Spleen (tissue), 11 donors: ENCODE measurements around the gene SLC37A2. TPM values are rescaled to one million over a fixed set of nuclear protein-coding genes. Genes with fewer than 3 reads are reported as not detected.
"Not testable (repeated sequence)": the region's sequence is repeated elsewhere in the genome, so short reads cannot be mapped to it uniquely, and the experiment has no call there.

ENCODE experiments used
- DNase-seq: peaks from one replicate; pipeline ENCODE4 v3.0.0-alpha.2; 2020
- H3K27ac ChIP-seq, 8 donors: fragments of 200-600 bp; sonication (generic) in 7 of 8; 1 replicate in 4 of 8; 2 replicates in 4 of 8; pipeline versions ENCODE4 v1.5.0 to v1.8.0; 2016 to 2021; ENCODE audit warnings: inconsistent platforms in 4 of 8, mild to moderate bottlenecking in 4 of 8, moderate library complexity in 1 of 8
- H3K27me3 ChIP-seq, 7 donors: fragments of 200-600 bp; sonication (generic) in 6 of 7; replicated peaks in 1 of 7; 1 replicate in 4 of 7; 2 replicates in 3 of 7; pipeline versions ENCODE4 v1.5.0 to v1.8.0; 2016 to 2021; ENCODE audit warnings: inconsistent platforms in 3 of 7, mild to moderate bottlenecking in 1 of 7
- H3K36me3 ChIP-seq, 6 donors: fragments of 200-600 bp; sonication (generic) in 5 of 6; 1 replicate in 4 of 6; 2 replicates in 2 of 6; pipeline versions ENCODE4 v1.5.0 to v1.8.0; 2016 to 2021; ENCODE audit warnings: inconsistent platforms in 2 of 6
- H3K4me1 ChIP-seq, 6 donors: fragments of 200-600 bp; sonication (generic) in 5 of 6; 1 replicate in 3 of 6; 2 replicates in 3 of 6; pipeline versions ENCODE4 v1.5.0 to v1.8.0; 2016 to 2021; ENCODE audit warnings: inconsistent platforms in 3 of 6
- H3K4me3 ChIP-seq, 8 donors: fragments of 200-600 bp; sonication (generic) in 7 of 8; 1 replicate in 4 of 8; 2 replicates in 4 of 8; pipeline versions ENCODE4 v1.5.0 to v1.8.0; 2016 to 2021; ENCODE audit warnings: inconsistent platforms in 4 of 8, mild to moderate bottlenecking in 4 of 8, moderate library complexity in 2 of 8
- H3K9me3 ChIP-seq, 8 donors: fragments of 200-600 bp; sonication (generic) in 7 of 8; 1 replicate in 4 of 8; 2 replicates in 4 of 8; pipeline versions ENCODE4 v1.5.0 to v1.8.0; 2016 to 2021; ENCODE audit warnings: inconsistent platforms in 4 of 8
- POLR2A ChIP-seq, 3 donors: fragments of 450-650 bp; IDR thresholded peaks; one replicate each; pipeline ENCODE4 v1.5.1; 2017; ENCODE audit warnings: antibody characterized with exemption in 3 of 3, mild to moderate bottlenecking in 1 of 3
- POLR2AphosphoS5 ChIP-seq, 3 donors: sonication (generic); formaldehyde crosslinking; IDR thresholded peaks; one replicate each; pipeline ENCODE4 v1.5.1; 2017; ENCODE audit warnings: antibody characterized with exemption in 3 of 3
- WGBS, 5 donors: extraction: QIAGEN DNeasy Blood & Tissue Kit in 3 of 5; methylation state at CpG; one replicate each; pipeline versions ENCODE4 v1.1.5 to v1.1.7; 2013 to 2018; 5-methylcytosine and 5-hydroxymethylcytosine counted together
- intact Hi-C: fragments of 100-400 bp; cut with DNase I; formaldehyde crosslinking; loops from one replicate; pipeline ENCODE4 v1.15.0; 2023; ENCODE audit warnings: low total_unique reads
- polyA plus RNA-seq, 3 donors: library from polyadenylated mRNA; stranded (reverse); fragments of 200-250 nt; gene quantifications; one replicate each; pipeline ENCODE4 v1.2.1, GENCODE V29; 2013
- total RNA-seq, 7 donors: library from RNA; depleted of rRNA in 3 of 7; stranded (reverse); fragments of >200 nt in 3 of 7; fragmentation: NEBNext Ultra II Directional in 4 of 7; extraction: Animal tissue kit (Norgen Biotek cat#: 25700) in 4 of 7; gene quantifications; one replicate each; pipeline versions ENCODE4 v1.1.0 to v1.2.1, GENCODE V29; 2016 to 2021
- TF ChIP-seq, protein P1 (sequence below), 11 experiments: fragments of 200-600 bp in 7 of 11; fragments of 450-650 bp in 4 of 11; sonication (generic) in 4 of 11; IDR thresholded peaks in 8 of 11; conservative IDR thresholded peaks in 3 of 11; 1 replicate in 7 of 11; 2 replicates in 4 of 11; pipeline versions ENCODE4 v1.4.0 to v1.8.0; 2016 to 2021; ENCODE audit warnings: antibody characterized with exemption in 11 of 11, inconsistent platforms in 4 of 11, mild to moderate bottlenecking in 1 of 11
- donor health status: healthy with polysubstance abuse.
- donor health status: DM: no; HTN: no; CAD: no; lungs with moderate emphysema.
- donor health status: DM: no; HTN: no; CAD: no.
- donor health status: Bipolar disorder and iron deficiency.
- donor health status: healthy.
- donor health status: DM: no; HTN: no; CAD: no.
- donor health status: DM: yes; HTN: yes; CAD: no.

The SLC37A2 gene
- total and polyA plus RNA-seq, 10 donors: 3.5 to 85.7 (median 48.2) TPM

DNA sequence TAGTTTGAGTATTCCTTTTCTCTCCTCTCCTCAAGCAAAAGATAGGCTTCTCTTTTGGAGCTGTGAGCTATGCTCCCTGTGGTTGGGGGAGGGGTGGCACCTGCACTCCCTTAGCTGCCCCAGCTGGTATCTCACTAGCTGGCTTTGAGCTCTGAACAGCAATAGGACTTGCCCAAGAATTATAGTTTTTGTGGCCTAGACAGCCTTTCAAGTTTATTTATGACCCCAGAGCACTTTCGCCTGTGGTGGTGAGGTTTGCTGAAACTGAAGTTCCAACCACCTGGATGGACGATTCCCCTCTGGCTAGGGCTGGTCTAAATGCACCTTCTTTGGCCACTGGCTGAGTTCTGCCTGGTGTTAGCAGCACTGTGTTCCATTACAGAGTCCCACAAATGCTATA is 37.1 kb upstream of the SLC37A2 start:
- 89 to 96% (median 93%) methylated on average over 2 of the region's 2 CpGs for WGBS, 5 donors
- H3K36me3 ChIP-seq: no peaks in the 10 kb centered on the region
- TF ChIP-seq, protein P1, sequence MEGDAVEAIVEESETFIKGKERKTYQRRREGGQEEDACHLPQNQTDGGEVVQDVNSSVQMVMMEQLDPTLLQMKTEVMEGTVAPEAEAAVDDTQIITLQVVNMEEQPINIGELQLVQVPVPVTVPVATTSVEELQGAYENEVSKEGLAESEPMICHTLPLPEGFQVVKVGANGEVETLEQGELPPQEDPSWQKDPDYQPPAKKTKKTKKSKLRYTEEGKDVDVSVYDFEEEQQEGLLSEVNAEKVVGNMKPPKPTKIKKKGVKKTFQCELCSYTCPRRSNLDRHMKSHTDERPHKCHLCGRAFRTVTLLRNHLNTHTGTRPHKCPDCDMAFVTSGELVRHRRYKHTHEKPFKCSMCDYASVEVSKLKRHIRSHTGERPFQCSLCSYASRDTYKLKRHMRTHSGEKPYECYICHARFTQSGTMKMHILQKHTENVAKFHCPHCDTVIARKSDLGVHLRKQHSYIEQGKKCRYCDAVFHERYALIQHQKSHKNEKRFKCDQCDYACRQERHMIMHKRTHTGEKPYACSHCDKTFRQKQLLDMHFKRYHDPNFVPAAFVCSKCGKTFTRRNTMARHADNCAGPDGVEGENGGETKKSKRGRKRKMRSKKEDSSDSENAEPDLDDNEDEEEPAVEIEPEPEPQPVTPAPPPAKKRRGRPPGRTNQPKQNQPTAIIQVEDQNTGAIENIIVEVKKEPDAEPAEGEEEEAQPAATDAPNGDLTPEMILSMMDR (IDR thresholded peaks at IDR 0.05 in 8 of 11, conservative IDR thresholded peaks at IDR 0.05 in 3 of 11): no peak
- TF ChIP-seq POLR2AphosphoS5 (IDR thresholded peaks at IDR 0.05): no peak
- no peak for TF ChIP-seq POLR2A (IDR thresholded peaks at IDR 0.05)
- no peak for DNase-seq
- no peak overlapping the region for H3K27ac ChIP-seq
- no peaks in the 10 kb centered on the region for H3K4me1 ChIP-seq
- H3K27me3 ChIP-seq: no peaks in the 10 kb centered on the region
- H3K4me3 ChIP-seq: no peak overlapping the region
- peaks cover 0 to 6% (median 0%) of the 10 kb centered on the region in 8 donors for H3K9me3 ChIP-seq
- intact Hi-C loops: no loop called here

GRCh38 chr11:125029431-125029830 is 33.7 kb upstream of the SLC37A2 start:
- peaks cover 0 to 25% (median 14%) of the 10 kb centered on the region in 8 donors for H3K9me3 ChIP-seq
- DNase-seq, H3K36me3 ChIP-seq, H3K4me3 ChIP-seq, H3K27me3 ChIP-seq, H3K27ac ChIP-seq, H3K4me1 ChIP-seq, intact Hi-C loops: not testable (repeated sequence)
- WGBS, 5 donors: 32 to 100% (median 85%) methylated on average over 1 of the region's 1 CpG

DNA sequence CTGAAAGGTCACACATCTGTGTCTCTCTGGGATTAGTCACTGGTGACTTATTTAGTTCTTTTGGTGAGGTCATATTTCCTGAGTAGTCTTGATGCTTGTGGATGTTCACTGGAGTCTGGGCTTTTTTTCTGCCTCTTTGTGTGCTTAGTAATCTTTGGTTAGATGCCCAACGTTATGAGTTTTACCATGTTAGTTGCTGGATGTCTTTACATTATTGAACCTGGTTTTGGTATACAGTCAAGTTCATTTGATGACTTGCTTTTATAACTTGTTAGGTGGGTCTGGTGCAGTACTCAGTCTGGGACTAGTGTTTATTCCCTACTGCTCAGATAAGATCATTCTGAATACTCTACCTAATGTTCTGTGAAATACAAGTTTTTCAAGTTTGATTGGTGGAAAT is 26.2 kb upstream of the SLC37A2 start:
- no peak for TF ChIP-seq POLR2AphosphoS5 (IDR thresholded peaks at IDR 0.05)
- Histone ChIP-seq H3K4me3 (no peak overlapping the region), H3K36me3 (peaks cover 0 to 5% (median 0%) of the 10 kb centered on the region in 6 donors), H3K9me3 (peaks cover 0 to 39% (median 22%) of the 10 kb centered on the region in 8 donors), H3K4me1 (no peaks in the 10 kb centered on the region), H3K27ac (no peak overlapping the region), H3K27me3 (no peaks in the 10 kb centered on the region)
- intact Hi-C loops: no loop called here
- WGBS, 5 donors: 61 to 92% (median 78%) methylated on average over 1 of the region's 1 CpG
- DNase-seq: no peak

DNA sequence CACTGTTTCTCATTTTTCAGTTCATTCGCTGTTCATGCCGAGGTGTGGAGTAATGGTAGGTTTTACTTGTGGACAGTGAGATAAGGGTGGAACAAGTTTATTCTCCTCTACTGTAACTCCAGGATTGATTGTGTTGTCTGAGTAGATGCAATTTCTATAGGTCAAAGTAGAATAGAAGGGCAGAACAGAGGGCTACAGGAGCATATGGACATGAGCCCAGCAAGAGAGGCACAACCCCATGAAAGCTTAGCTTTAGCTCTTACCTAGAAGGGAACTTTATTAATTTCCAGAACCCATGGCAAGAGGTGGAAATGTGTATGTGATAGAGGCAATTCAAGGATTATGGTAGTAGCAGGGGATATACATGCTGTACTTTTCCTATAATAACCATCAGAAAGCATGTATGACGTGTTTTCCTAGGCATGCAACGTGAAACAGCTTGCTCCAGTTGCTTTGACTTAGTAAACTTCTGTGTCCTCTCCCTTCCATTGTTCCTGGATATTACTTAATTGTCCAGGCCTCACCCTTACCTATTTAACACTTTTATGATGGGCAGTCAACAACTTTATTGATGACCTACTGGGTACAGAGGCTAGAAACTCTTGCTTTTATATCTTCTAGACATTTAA is 13.8 kb upstream of the SLC37A2 start:
- no peaks in the 10 kb centered on the region for H3K27me3 ChIP-seq
- TF ChIP-seq POLR2A (IDR thresholded peaks at IDR 0.05): no peak
- TF ChIP-seq, protein P1 (IDR thresholded peaks at IDR 0.05 in 8 of 11, conservative IDR thresholded peaks at IDR 0.05 in 3 of 11): no peak
- TF ChIP-seq POLR2AphosphoS5 (IDR thresholded peaks at IDR 0.05): no peak
- H3K36me3 ChIP-seq: no peaks in the 10 kb centered on the region
- H3K4me3 ChIP-seq: no peak overlapping the region
- peaks cover 0 to 19% (median 7%) of the 10 kb centered on the region in 8 donors for H3K9me3 ChIP-seq
- intact Hi-C loops: no loop called here
- DNase-seq: no peak
- 89 to 97% (median 93%) methylated on average over 4 of the region's 4 CpGs for WGBS, 5 donors
- no peak overlapping the region for H3K27ac ChIP-seq
- H3K4me1 ChIP-seq: no peaks in the 10 kb centered on the region

DNA sequence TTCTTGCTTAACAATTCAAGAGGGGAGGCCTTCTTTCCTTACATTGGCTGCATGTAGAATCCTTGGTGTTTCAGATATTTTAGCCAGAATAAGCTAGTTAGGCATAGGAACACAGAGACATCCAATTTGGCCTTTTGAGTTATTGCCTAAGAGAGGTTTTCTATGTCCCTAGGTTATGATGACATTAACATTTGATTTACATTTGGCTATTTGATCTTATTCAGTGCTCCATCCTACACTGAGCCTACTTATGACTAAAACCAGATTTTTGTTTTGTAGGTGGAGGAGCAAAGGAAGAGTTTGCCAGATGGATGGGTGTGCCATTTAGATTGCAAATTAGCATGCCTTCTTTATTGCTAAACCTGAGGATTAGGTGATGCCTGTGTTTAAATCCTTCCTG is 11.1 kb upstream of the SLC37A2 start:
- H3K4me1 ChIP-seq: no peaks in the 10 kb centered on the region
- H3K36me3 ChIP-seq: no peaks in the 10 kb centered on the region
- intact Hi-C loops: no loop called here
- H3K27ac ChIP-seq: no peak overlapping the region
- TF ChIP-seq POLR2AphosphoS5 (IDR thresholded peaks at IDR 0.05): no peak
- no peak for TF ChIP-seq POLR2A (IDR thresholded peaks at IDR 0.05)
- TF ChIP-seq, protein P1 (IDR thresholded peaks at IDR 0.05 in 8 of 11, conservative IDR thresholded peaks at IDR 0.05 in 3 of 11): no peak
- H3K27me3 ChIP-seq: no peaks in the 10 kb centered on the region
- no peak overlapping the region for H3K4me3 ChIP-seq
- peaks cover 0 to 4% (median 0%) of the 10 kb centered on the region in 8 donors for H3K9me3 ChIP-seq
- no peak for DNase-seq
